AG04450 (cell line): ENCODE data around the gene FOXO3. TPM values are rescaled to one million over a fixed set of nuclear protein-coding genes. Genes with fewer than 3 reads are reported as not detected.
A peak's percentile ranks its signal among the peaks of the same experiment; 100 is the strongest.

Experiments
- CTCF ChIA-PET: fragments of 300-600, 350-600 bp; formaldehyde crosslinking; extraction: SDS; loops from one replicate; lab custom pipeline; 2022; ENCODE audit warnings: antibody characterized with exemption, inconsistent platforms; lab: Charles Lee
- POLR2A ChIA-PET: fragments of 350-600 bp; formaldehyde crosslinking; extraction: SDS; loops from one replicate; lab custom pipeline; 2021; ENCODE audit warnings: antibody characterized with exemption, inconsistent platforms; lab: Yijun Ruan, JAX
- DNase-seq: peaks from one replicate; pipeline ENCODE4 v3.0.0-alpha.2; 2011; ENCODE audit warnings: low read depth, low spot score
- H3K27ac ChIP-seq: one replicate; pipeline ENCODE4 v1.5.1; 2012; ENCODE audit warnings: low read depth, low read length, control low read depth
- H3K27me3 ChIP-seq: one replicate; pipeline ENCODE4 v1.6.0; 2012; ENCODE audit warnings: low read length; ENCODE audit not compliant: control insufficient read depth, insufficient read depth
- H3K4me3 ChIP-seq: 2 replicates; pipeline ENCODE4 v1.5.1; 2011; ENCODE audit warnings: mild to moderate bottlenecking, low read depth, low read length, control low read depth
- H3K9me3 ChIP-seq: 2 replicates; pipeline ENCODE4 v1.5.1; 2012; ENCODE audit warnings: low read length; ENCODE audit not compliant: control insufficient read depth, insufficient read depth
- CTCF ChIP-seq: IDR thresholded peaks from 2 replicates; pipeline ENCODE4 v1.5.1; 2011; ENCODE audit warnings: low read depth, low read length, control low read depth, inconsistent platforms
- polyA plus RNA-seq: library from polyadenylated mRNA; depleted of rRNA; stranded (reverse); fragments of >200 nt; gene quantifications from 2 replicates; pipeline ENCODE4 v1.2.3, GENCODE V29; 2011

Gene FOXO3
- polyA plus RNA-seq, 1 experiment = 32.7 TPM

GRCh38 chr6:108561742-108562502 lies 1.2 kb downstream of the FOXO3 start:
- no peak for DNase-seq
- H3K27me3 ChIP-seq = no peaks in the 10 kb centered on the region
- no peak for TF ChIP-seq CTCF
- H3K4me3 ChIP-seq = peak overlapping the region; percentile 93
- H3K9me3 ChIP-seq = peaks cover 3% of the 10 kb centered on the region; the same call in 1 of the 2 replicates
- POLR2A ChIA-PET = interaction anchor here (0.6 to 1.9 kb wide), 6 partner anchors 17 to 286 kb away, joined by 3 to 10 read pairs (median 4); partner anchors contain the start of gene ARMC2
- CTCF ChIA-PET = interaction anchor here (0.6 to 1.0 kb wide), 3 partner anchors 27 to 511 kb away, joined by 3 to 4 read pairs (median 3); no protein-coding TSS in a partner anchor
- peak overlapping the region; percentile 61 for H3K27ac ChIP-seq

GRCh38 chr6:108562503-108562993 lies 1.8 kb downstream of the FOXO3 start:
- Histone ChIP-seq H3K27me3 (no peaks in the 10 kb centered on the region), H3K4me3 (peak overlapping the region; percentile 93), H3K9me3 (peaks cover 3% of the 10 kb centered on the region; the same call in 1 of the 2 replicates), H3K27ac (peak overlapping the region; percentile 61)
- ChIA-PET CTCF (interaction anchor here (0.6 to 1.0 kb wide), 3 partner anchors 18 to 103 kb away, joined by 3 read pairs; no protein-coding TSS in a partner anchor), POLR2A (interaction anchor here (0.6 to 1.7 kb wide), 4 partner anchors 16 to 176 kb away, joined by 3 to 4 read pairs (median 4); no protein-coding TSS in a partner anchor)
- TF ChIP-seq CTCF = no peak
- DNase-seq = no peak

- ChIA-PET POLR2A (interaction anchor here (1.6 to 1.7 kb wide), 2 partner anchors 25 to 89 kb away, joined by 4 read pairs; no protein-coding TSS in a partner anchor), CTCF (interaction anchor here (0.8 kb wide), 1 partner anchor 17 kb away, joined by 3 read pairs; no protein-coding TSS in a partner anchor)
- DNase-seq = no peak
- Histone ChIP-seq H3K4me3 (peak overlapping the region; percentile 93), H3K27ac (no peak overlapping the region), H3K9me3 (peaks cover 3% of the 10 kb centered on the region; the same call in 1 of the 2 replicates), H3K27me3 (no peaks in the 10 kb centered on the region)
- TF ChIP-seq CTCF = no peak
Observed at GRCh38 chr6:108563292-108563691, 2.6 kb downstream of the FOXO3 start.

- POLR2A ChIA-PET = interaction anchor here (0.9 kb wide), 1 partner anchor 87 kb away, joined by 4 read pairs; no protein-coding TSS in a partner anchor
- Histone ChIP-seq H3K4me3 (peak overlapping the region; percentile 35), H3K27ac (peak overlapping the region; percentile 39), H3K9me3 (peaks cover 3% of the 10 kb centered on the region; the same call in 1 of the 2 replicates), H3K27me3 (no peaks in the 10 kb centered on the region)
- CTCF ChIA-PET = no interaction called here
- no peak for DNase-seq
- TF ChIP-seq CTCF = no peak
Observed at GRCh38 chr6:108564178-108564577, 3.5 kb downstream of the FOXO3 start.
